Colonic mucosa (tissue), 4 donors: ENCODE measurements around the gene GULP1. TPM values are rescaled to one million over a fixed set of nuclear protein-coding genes. Genes with fewer than 3 reads are reported as not detected.

Experiments
- DNase-seq: peaks from one replicate; pipeline ENCODE4 v3.0.0-alpha.2; 2020
- H3K27ac ChIP-seq: fragments of 200-600 bp; one replicate; pipeline ENCODE4 v1.8.0; 2021
- H3K27me3 ChIP-seq: fragments of 200-600 bp; one replicate; pipeline ENCODE4 v1.8.0; 2021
- H3K36me3 ChIP-seq: fragments of 200-600 bp; one replicate; pipeline ENCODE4 v1.8.0; 2021
- H3K4me1 ChIP-seq: fragments of 200-600 bp; one replicate; pipeline ENCODE4 v1.8.0; 2021; ENCODE audit warnings: mild to moderate bottlenecking
- H3K4me3 ChIP-seq: fragments of 200-600 bp; one replicate; pipeline ENCODE4 v1.8.0; 2021
- H3K9ac ChIP-seq, 2 donors: one replicate each; pipeline ENCODE4 v1.7.0; 2013; ENCODE audit warnings: control low read depth in 2 of 2, low read depth in 2 of 2, low read length in 2 of 2
- H3K9me3 ChIP-seq: fragments of 200-600 bp; one replicate; pipeline ENCODE4 v1.8.0; 2021
- CTCF ChIP-seq: fragments of 200-600 bp; IDR thresholded peaks from one replicate; pipeline ENCODE4 v1.8.0; 2022; ENCODE audit warnings: antibody characterized with exemption, mild to moderate bottlenecking
- intact Hi-C: fragments of 100-400 bp; cut with DNase I; formaldehyde crosslinking; loops from one replicate; pipeline ENCODE4 v1.14.1; 2022
- total RNA-seq, 2 donors: library from RNA; stranded (reverse); fragmentation: NEBNext Ultra II Directional in 1 of 2; extraction: Animal tissue kit (Norgen Biotek cat#: 25700) in 1 of 2; gene quantifications; one replicate each; pipeline ENCODE4 v1.2.1, GENCODE V29; 2021
- donor health status: healthy.
- donor health status: DM: no; HTN: no; CAD: no.
- donor health status: DM: no; HTN: no; CAD: no.

Gene GULP1
- total RNA-seq, 2 donors from 2014 or later = 10.4 to 11.8 TPM

- no peak for TF ChIP-seq CTCF
- no peak for DNase-seq
- Histone ChIP-seq H3K27ac (no peak overlapping the region), H3K27me3 (no peaks in the 10 kb centered on the region), H3K4me3 (no peak overlapping the region), H3K36me3 (no peaks in the 10 kb centered on the region), H3K4me1 (no peaks in the 10 kb centered on the region), H3K9me3 (no peaks in the 10 kb centered on the region), H3K9ac (no peak overlapping the region)
- intact Hi-C loops = no loop called here
These were observed 122.7 kb downstream of the GULP1 start for GRCh38 chr2:188414411-188414810.

GRCh38 chr2:188414869-188415753 is 123.4 kb downstream of the GULP1 start:
- no peak overlapping the region for H3K9ac ChIP-seq
- H3K9me3 ChIP-seq = no peaks in the 10 kb centered on the region
- H3K4me1 ChIP-seq = no peaks in the 10 kb centered on the region
- no peak for TF ChIP-seq CTCF
- intact Hi-C loops = no loop called here
- no peak overlapping the region for H3K27ac ChIP-seq
- H3K27me3 ChIP-seq = no peaks in the 10 kb centered on the region
- no peaks in the 10 kb centered on the region for H3K36me3 ChIP-seq
- no peak for DNase-seq
- no peak overlapping the region for H3K4me3 ChIP-seq

GRCh38 chr2:188415754-188416083 is 124.0 kb downstream of the GULP1 start:
- DNase-seq = no peak
- intact Hi-C loops = no loop called here

GRCh38 chr2:188416367-188416766 is 124.7 kb downstream of the GULP1 start:
- Histone ChIP-seq H3K27ac (no peak overlapping the region), H3K9me3 (no peaks in the 10 kb centered on the region), H3K4me3 (no peak overlapping the region), H3K9ac (no peak overlapping the region), H3K4me1 (no peaks in the 10 kb centered on the region), H3K36me3 (no peaks in the 10 kb centered on the region), H3K27me3 (no peaks in the 10 kb centered on the region)
- intact Hi-C loops = no loop called here
- TF ChIP-seq CTCF = no peak
- DNase-seq = no peak

More at GRCh38 chr2:188415754-188416083, 124.0 kb downstream of the GULP1 start:
- Histone ChIP-seq H3K9me3 (no peaks in the 10 kb centered on the region), H3K4me3 (no peak overlapping the region), H3K36me3 (no peaks in the 10 kb centered on the region), H3K4me1 (no peaks in the 10 kb centered on the region), H3K27ac (no peak overlapping the region), H3K9ac (no peak overlapping the region), H3K27me3 (no peaks in the 10 kb centered on the region)
- TF ChIP-seq CTCF = no peak

GRCh38 chr2:188422726-188423125 is 131.1 kb downstream of the GULP1 start:
- H3K9me3 ChIP-seq = no peaks in the 10 kb centered on the region
- no peaks in the 10 kb centered on the region for H3K36me3 ChIP-seq

More at GRCh38 chr2:188422726-188423125, 131.1 kb downstream of the GULP1 start:
- intact Hi-C loops = no loop called here
- no peak overlapping the region for H3K4me3 ChIP-seq
- no peak overlapping the region for H3K27ac ChIP-seq
- H3K27me3 ChIP-seq = no peaks in the 10 kb centered on the region
- DNase-seq = no peak
- no peaks in the 10 kb centered on the region for H3K4me1 ChIP-seq
- no peak for TF ChIP-seq CTCF
- no peak overlapping the region for H3K9ac ChIP-seq
